T-helper 1 cell treated with Interleukin-12 subunit alpha and Interleukin-12 subunit beta and Interleukin-4 antibody, amounts not matched to agents 30 μg/mL and 1 μg/mL, for 36 hours (primary cell): ENCODE measurements around the gene CENPP.
"Not testable (repeated sequence)": the region's sequence is repeated elsewhere in the genome, so short reads cannot be mapped to it uniquely, and the experiment has no call there.

Experiments
- H3K27ac Mint-ChIP-seq: one replicate; pipeline ENCODE4 v1.8.0; 2021; ENCODE audit warnings: mild to moderate bottlenecking, mixed read lengths
- H3K27me3 Mint-ChIP-seq: one replicate; pipeline ENCODE4 v1.8.0; 2021; ENCODE audit warnings: low read depth, mixed read lengths
- H3K36me3 Mint-ChIP-seq: one replicate; pipeline ENCODE4 v1.8.0; 2021; ENCODE audit warnings: low read depth, mixed read lengths
- H3K4me1 Mint-ChIP-seq: one replicate; pipeline ENCODE4 v1.8.0; 2021; ENCODE audit warnings: low read depth, mixed read lengths
- H3K4me3 Mint-ChIP-seq: one replicate; pipeline ENCODE4 v1.8.0; 2021; ENCODE audit warnings: mild to moderate bottlenecking, moderate library complexity, mixed read lengths
- H3K9me3 Mint-ChIP-seq: one replicate; pipeline ENCODE4 v1.8.0; 2021; ENCODE audit warnings: mixed read lengths

Gene CENPP

GRCh38 chr9:92543972-92544371 is 218.2 kb downstream of the CENPP start:
- Mint-ChIP-seq H3K4me3 (no peak overlapping the region), H3K27ac (no peak overlapping the region), H3K4me1 (no peaks in the 10 kb centered on the region), H3K27me3 (no peaks in the 10 kb centered on the region), H3K36me3 (peaks cover 3% of the 10 kb centered on the region), H3K9me3 (peaks cover 7% of the 10 kb centered on the region)

- Mint-ChIP-seq H3K9me3 (peaks cover 7% of the 10 kb centered on the region), H3K36me3 (peaks cover 3% of the 10 kb centered on the region), H3K27me3 (no peaks in the 10 kb centered on the region), H3K4me3 (no peak overlapping the region), H3K27ac (no peak overlapping the region), H3K4me1 (no peaks in the 10 kb centered on the region)
Observed at GRCh38 chr9:92545002-92545510, 219.3 kb downstream of the CENPP start.

- Mint-ChIP-seq H3K9me3 (peaks cover 7% of the 10 kb centered on the region), H3K4me1 (no peaks in the 10 kb centered on the region), H3K27ac (no peak overlapping the region), H3K36me3 (peaks cover 3% of the 10 kb centered on the region), H3K27me3 (no peaks in the 10 kb centered on the region), H3K4me3 (no peak overlapping the region)
Observed at GRCh38 chr9:92547356-92547755, 221.6 kb downstream of the CENPP start.

GRCh38 chr9:92550765-92551164 is 225.0 kb downstream of the CENPP start:
- peaks cover 4% of the 10 kb centered on the region for H3K36me3 Mint-ChIP-seq

GRCh38 chr9:92558612-92559374 is 233.0 kb downstream of the CENPP start:
- H3K27ac Mint-ChIP-seq = no peak overlapping the region
- H3K36me3 Mint-ChIP-seq = peaks cover 8% of the 10 kb centered on the region
- no peak overlapping the region for H3K4me3 Mint-ChIP-seq
- peaks cover 8% of the 10 kb centered on the region for H3K4me1 Mint-ChIP-seq
- H3K9me3 Mint-ChIP-seq = no peaks in the 10 kb centered on the region
- no peaks in the 10 kb centered on the region for H3K27me3 Mint-ChIP-seq

More at GRCh38 chr9:92550765-92551164, 225.0 kb downstream of the CENPP start:
- peaks cover 4% of the 10 kb centered on the region for H3K9me3 Mint-ChIP-seq
- H3K4me1 Mint-ChIP-seq = peaks cover 4% of the 10 kb centered on the region
- H3K27me3 Mint-ChIP-seq = no peaks in the 10 kb centered on the region
- no peak overlapping the region for H3K4me3 Mint-ChIP-seq
- H3K27ac Mint-ChIP-seq = no peak overlapping the region

- Mint-ChIP-seq H3K4me3 (no peak overlapping the region), H3K36me3 (peaks cover 8% of the 10 kb centered on the region), H3K4me1 (peaks cover 2% of the 10 kb centered on the region), H3K9me3 (peaks cover 5% of the 10 kb centered on the region), H3K27ac (no peak overlapping the region), H3K27me3 (no peaks in the 10 kb centered on the region)
Observed at GRCh38 chr9:92561374-92562330, 235.9 kb downstream of the CENPP start.

GRCh38 chr9:92562461-92562967 is 236.8 kb downstream of the CENPP start:
- Mint-ChIP-seq H3K27ac (no peak overlapping the region), H3K4me1 (peaks cover 2% of the 10 kb centered on the region), H3K27me3 (no peaks in the 10 kb centered on the region), H3K9me3 (peaks cover 5% of the 10 kb centered on the region), H3K36me3 (peaks cover 8% of the 10 kb centered on the region), H3K4me3 (no peak overlapping the region)

GRCh38 chr9:92563116-92564100 is 237.7 kb downstream of the CENPP start:
- Mint-ChIP-seq H3K9me3 (peaks cover 5% of the 10 kb centered on the region), H3K4me1 (peaks cover 2% of the 10 kb centered on the region), H3K27me3 (no peaks in the 10 kb centered on the region), H3K27ac (no peak overlapping the region), H3K4me3 (no peak overlapping the region), H3K36me3 (peaks cover 3% of the 10 kb centered on the region)

- peaks cover 3% of the 10 kb centered on the region for H3K36me3 Mint-ChIP-seq
- H3K9me3 Mint-ChIP-seq = peaks cover 5% of the 10 kb centered on the region
Observed at GRCh38 chr9:92564504-92564903, 238.8 kb downstream of the CENPP start.

GRCh38 chr9:92564982-92565381 is 239.2 kb downstream of the CENPP start:
- no peak overlapping the region for H3K27ac Mint-ChIP-seq
- H3K9me3 Mint-ChIP-seq = peaks cover 5% of the 10 kb centered on the region
- peaks cover 2% of the 10 kb centered on the region for H3K4me1 Mint-ChIP-seq
- no peak overlapping the region for H3K4me3 Mint-ChIP-seq
- peaks cover 3% of the 10 kb centered on the region for H3K36me3 Mint-ChIP-seq
- H3K27me3 Mint-ChIP-seq = no peaks in the 10 kb centered on the region

More at GRCh38 chr9:92564504-92564903, 238.8 kb downstream of the CENPP start:
- H3K4me3 Mint-ChIP-seq = no peak overlapping the region
- no peak overlapping the region for H3K27ac Mint-ChIP-seq
- H3K27me3 Mint-ChIP-seq = no peaks in the 10 kb centered on the region
- peaks cover 2% of the 10 kb centered on the region for H3K4me1 Mint-ChIP-seq

GRCh38 chr9:92571871-92572270 is 246.1 kb downstream of the CENPP start:
- not testable (repeated sequence) for H3K4me3 Mint-ChIP-seq, H3K36me3 Mint-ChIP-seq, H3K4me1 Mint-ChIP-seq, H3K27me3 Mint-ChIP-seq, H3K9me3 Mint-ChIP-seq, H3K27ac Mint-ChIP-seq

GRCh38 chr9:92573612-92574011 is 247.9 kb downstream of the CENPP start:
- not testable (repeated sequence) for H3K4me3 Mint-ChIP-seq, H3K27me3 Mint-ChIP-seq, H3K36me3 Mint-ChIP-seq, H3K9me3 Mint-ChIP-seq, H3K27ac Mint-ChIP-seq, H3K4me1 Mint-ChIP-seq

GRCh38 chr9:92576175-92576574 is 250.4 kb downstream of the CENPP start:
- no peaks in the 10 kb centered on the region for H3K27me3 Mint-ChIP-seq
- H3K9me3 Mint-ChIP-seq = peaks cover 10% of the 10 kb centered on the region
- H3K27ac Mint-ChIP-seq = no peak overlapping the region

GRCh38 chr9:92589923-92590322 is 264.2 kb downstream of the CENPP start:
- Mint-ChIP-seq H3K4me3 (no peak overlapping the region), H3K36me3 (no peaks in the 10 kb centered on the region), H3K27me3 (no peaks in the 10 kb centered on the region), H3K4me1 (no peaks in the 10 kb centered on the region), H3K9me3 (no peaks in the 10 kb centered on the region), H3K27ac (no peak overlapping the region)

More at GRCh38 chr9:92576175-92576574, 250.4 kb downstream of the CENPP start:
- H3K36me3 Mint-ChIP-seq = peaks cover 2% of the 10 kb centered on the region
- H3K4me1 Mint-ChIP-seq = no peaks in the 10 kb centered on the region
- H3K4me3 Mint-ChIP-seq = no peak overlapping the region
